NCI-H146 treated with DMSO at 0.1 percent for 48 hours (cell line): Measurements from ENCODE around the gene PSMB8.
A peak's percentile ranks its signal among the peaks of the same experiment; 100 is the strongest.

Source experiments
- DNase-seq: peaks from one replicate; lab custom pipeline; 2025; ENCODE audit not compliant: unreplicated experiment; lab: John Stamatoyannopoulos, UW

PSMB8 gene

GRCh38 chr6:32799740-32800139 lies 44.1 kb downstream of the PSMB8 start:
- DNase-seq, result no peak

DNA sequence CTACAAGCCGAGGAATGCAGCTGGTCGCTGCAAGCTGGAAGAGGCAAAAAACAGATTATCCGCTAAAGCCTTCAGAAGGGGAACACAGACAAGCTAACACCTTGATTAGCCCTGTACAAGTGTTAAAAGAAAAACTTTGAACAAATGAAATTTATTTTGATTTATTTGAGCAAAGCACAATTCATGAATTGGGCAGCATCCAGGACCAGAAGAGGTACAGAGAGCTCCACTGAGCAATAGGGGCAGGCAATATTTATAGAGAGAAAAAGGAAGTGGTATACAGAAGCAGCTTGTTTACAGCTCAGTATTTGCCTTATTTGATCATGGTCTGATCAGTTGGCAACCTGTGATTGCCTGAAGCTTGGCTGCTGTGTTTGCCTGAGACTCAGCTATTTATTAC lies 44.7 kb downstream of the PSMB8 start:
- DNase-seq, result no peak

GRCh38 chr6:32796848-32797776 lies 46.7 kb downstream of the PSMB8 start:
- DNase-seq, result peak; percentile 1

DNA sequence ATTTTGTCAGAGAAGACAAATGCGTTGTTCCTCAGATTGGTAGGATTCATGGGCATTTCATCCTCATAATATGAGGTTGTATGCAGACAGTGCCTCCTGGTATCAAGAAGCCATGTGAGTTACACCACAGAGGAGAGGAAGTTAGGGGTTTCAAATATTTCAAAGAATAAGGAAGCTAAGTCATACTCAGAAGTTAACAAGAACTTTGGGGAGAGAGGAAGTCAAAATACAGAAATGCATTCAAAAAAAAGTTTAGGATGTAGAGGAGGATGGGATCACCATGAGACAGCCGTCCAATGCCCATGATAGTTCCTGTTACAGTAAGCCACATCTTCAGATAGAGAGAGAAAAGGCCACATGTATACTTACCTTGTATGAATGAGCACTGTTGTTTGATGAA lies 49.3 kb downstream of the PSMB8 start:
- DNase-seq, result no peak

DNA sequence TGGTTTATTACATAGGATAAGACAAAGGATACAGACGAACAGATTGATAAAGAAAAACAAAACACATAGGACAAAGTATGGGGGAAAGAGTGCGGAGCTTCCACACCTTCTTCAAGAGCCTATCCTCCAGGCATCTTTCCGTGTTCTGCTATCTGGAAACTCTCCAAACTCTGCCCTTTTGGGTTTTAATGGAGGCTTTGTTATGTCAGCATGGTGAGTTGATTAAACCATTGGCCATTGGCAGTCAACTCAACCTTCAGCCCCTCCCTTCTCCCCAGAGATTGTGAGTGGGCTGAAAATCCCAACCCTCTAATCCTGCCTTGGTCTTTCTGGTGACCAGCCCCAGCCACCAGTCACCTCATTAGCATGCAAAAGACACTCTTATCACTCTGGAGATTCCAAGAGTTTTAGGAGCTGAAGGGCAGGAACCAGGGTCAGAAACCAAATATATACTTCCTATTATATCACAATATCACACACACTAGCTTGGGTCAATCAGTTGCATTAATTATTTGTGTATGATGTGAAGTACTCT lies 50.9 kb downstream of the PSMB8 start:
- DNase-seq, result no peak
